Esophagus squamous epithelium (tissue), 4 donors: ENCODE results near the gene KCNC3.
"Not testable (repeated sequence)": the region's sequence is repeated elsewhere in the genome, so short reads cannot be mapped to it uniquely, and the experiment has no call there.

Experiments used
- CTCF ChIP-seq, 6 experiments: fragments of 450-650 bp in 4 of 6; fragments of 200-600 bp in 2 of 6; sonication (generic) in 2 of 6; IDR thresholded peaks; one replicate each; pipeline ENCODE4 v1.5.1; 2016 to 2019; ENCODE audit warnings: antibody characterized with exemption in 6 of 6, mild to moderate bottlenecking in 4 of 6, moderate library complexity in 4 of 6
- POLR2A ChIP-seq, 4 donors: fragments of 450-650 bp; IDR thresholded peaks; one replicate each; pipeline ENCODE4 v1.6.1; 2017; ENCODE audit warnings: antibody characterized with exemption in 4 of 4, mild to moderate bottlenecking in 4 of 4, moderate library complexity in 3 of 4

DNA sequence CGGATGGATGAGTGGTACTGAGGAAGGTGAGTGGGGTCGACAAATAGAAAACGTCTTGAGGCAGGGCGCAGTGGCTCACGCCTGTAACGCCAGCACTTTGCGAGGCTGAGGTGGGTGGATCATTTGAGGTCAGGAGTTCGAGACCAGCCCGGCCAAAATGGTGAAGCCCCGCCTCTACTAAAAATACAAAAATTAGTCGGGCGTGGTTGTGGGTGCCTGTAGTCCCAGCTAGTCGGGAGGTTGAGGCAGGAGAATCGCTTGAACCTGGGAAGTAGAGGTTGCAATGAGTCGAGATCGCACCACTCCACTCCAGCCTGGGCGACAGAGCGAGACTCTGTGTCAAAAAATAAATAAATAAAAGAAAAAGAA, 733 bp upstream of the KCNC3 start:
- not testable (repeated sequence) for TF ChIP-seq CTCF, POLR2A (IDR thresholded peaks at IDR 0.05)
